Activated CD4-positive, alpha-beta T cell treated with anti-CD3 and anti-CD28 coated beads, Interleukin-2, amount 50 U/mL, for 1 hour (primary cell): ENCODE measurements around the gene DDR2.
A peak's percentile ranks its signal among the peaks of the same experiment; 100 is the strongest.
"Not testable (repeated sequence)": the region's sequence is repeated elsewhere in the genome, so short reads cannot be mapped to it uniquely, and the experiment has no call there.

Source experiments
- DNase-seq: peaks from one replicate; pipeline ENCODE4 v3.0.0-alpha.2; 2020

DDR2 gene

DNA sequence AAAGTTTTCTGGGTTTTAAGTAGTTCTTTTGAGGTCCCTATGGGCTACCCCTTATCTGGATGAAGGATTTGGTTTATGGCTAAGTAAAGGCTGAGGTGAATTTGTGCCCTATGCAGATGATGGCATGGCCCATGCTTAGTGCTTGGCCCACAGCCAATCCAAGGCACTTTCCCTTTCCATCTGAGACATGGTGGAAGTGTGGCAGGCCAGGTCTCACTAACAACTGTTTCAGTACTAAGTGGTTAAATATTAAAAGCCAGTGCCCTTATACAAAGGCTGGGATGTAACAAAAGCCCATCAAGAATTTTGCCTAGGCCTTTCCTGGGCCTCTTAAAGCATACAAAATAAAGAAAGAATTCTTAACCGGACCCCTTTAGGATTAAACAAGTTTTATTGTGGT is 156.5 kb downstream of the DDR2 start:
- DNase-seq: not testable (repeated sequence)

DNA sequence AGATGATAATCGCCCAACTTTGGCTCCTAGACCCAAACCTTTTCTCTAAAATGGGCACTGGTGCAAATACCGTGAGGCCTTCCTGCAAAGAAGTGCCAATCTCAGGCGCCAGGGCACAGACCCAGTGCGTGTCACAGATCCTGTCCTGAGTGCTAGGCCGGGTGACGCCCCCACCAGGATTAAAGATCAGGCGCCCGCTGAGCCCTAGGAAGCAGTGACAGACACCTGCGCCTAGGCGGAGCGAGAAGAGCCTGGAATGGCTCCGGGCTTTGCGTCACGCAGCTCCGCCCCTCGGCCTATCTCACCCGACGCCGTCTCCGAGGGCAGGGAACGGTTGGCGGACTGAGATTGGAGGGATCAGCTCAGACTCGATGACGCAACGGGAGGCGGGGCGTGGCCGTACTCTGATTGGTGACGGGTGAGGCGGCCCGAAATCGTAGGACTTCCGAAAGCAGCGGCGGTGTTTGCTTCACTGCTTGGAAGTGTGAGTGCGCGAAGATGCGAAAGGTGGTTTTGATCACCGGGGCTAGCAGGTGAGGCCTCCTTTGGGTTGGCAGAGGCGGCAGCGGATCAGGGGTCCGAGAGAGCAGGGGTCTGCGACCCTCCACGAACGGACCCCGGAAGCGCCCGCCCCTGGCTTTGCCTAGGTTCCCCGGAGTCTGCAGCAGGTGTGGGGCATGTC is 158.2 kb downstream of the DDR2 start, which contains the start of gene HSD17B7:
Gene HSD17B7 (plus strand): TSS at position 400 of the 682 bp plus-strand sequence. CDS start 99 bp downstream, at position 499.
- DNase-seq: peak; percentile 69

GRCh38 chr1:162790985-162791357 is 158.7 kb downstream of the DDR2 start:
- not testable (repeated sequence) for DNase-seq

DNA sequence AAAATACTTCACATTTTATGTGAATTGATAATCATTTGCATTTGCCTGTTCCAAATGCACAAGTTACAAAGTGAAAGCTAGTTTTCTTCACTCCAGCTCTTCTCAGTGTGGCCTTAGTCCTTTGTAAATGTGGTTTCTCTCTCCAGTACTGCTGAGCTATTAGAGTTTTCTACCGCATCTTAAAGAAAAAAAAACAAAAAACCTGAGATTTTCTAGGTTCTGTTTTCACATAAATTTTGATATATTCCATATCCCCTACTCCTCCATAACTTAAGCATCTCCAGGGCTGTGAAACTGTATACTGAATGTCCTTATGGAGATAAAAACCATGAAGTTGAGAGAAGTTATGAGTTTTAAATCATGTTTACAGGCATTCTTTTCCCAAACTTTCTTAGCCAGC is 162.0 kb downstream of the DDR2 start:
- not testable (repeated sequence) for DNase-seq

- not testable (repeated sequence) for DNase-seq
These were observed 164.5 kb downstream of the DDR2 start for GRCh38 chr1:162796617-162797279.

- DNase-seq: not testable (repeated sequence)
These were observed 167.9 kb downstream of the DDR2 start for GRCh38 chr1:162799995-162800830.

- not testable (repeated sequence) for DNase-seq
These were observed 175.2 kb downstream of the DDR2 start for GRCh38 chr1:162807503-162807902.

DNA sequence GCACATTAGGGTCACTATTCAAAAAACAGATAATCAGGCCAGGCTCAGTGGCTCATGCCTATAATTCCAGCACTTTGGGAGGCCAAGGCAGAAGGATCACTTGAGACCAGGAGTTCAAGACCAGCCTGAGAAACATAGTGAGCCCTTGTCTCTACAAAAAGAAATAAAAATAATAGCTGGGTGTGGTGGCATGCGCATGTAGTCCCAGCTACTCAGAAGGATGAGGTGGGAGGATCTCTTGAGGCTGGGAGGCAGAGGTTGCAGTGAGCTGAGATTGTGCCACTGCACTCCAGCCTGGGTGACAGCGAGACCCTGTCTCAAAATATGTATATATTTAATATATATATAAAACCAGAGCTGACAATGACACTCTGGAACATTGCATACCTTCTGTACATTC is 180.1 kb downstream of the DDR2 start:
- not testable (repeated sequence) for DNase-seq

DNA sequence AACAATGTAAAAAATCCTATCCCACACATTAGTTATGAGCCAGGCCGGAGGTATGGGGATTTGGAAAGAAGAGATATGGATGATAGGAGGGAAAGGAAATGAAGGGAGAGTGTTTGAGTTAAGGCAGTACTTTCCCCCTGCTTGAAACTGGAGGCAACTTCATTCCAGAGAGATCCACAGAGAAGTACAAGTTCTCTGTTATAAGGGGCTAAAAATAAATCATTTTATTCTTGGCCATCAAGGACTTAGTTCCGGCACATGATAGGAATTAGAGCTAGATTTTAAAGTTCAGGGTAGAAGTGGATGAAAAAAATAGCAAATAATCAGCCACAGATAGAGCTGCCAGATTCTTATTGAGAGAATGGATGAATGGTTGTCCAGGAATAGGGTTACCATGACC is 185.9 kb downstream of the DDR2 start:
- not testable (repeated sequence) for DNase-seq

DNA sequence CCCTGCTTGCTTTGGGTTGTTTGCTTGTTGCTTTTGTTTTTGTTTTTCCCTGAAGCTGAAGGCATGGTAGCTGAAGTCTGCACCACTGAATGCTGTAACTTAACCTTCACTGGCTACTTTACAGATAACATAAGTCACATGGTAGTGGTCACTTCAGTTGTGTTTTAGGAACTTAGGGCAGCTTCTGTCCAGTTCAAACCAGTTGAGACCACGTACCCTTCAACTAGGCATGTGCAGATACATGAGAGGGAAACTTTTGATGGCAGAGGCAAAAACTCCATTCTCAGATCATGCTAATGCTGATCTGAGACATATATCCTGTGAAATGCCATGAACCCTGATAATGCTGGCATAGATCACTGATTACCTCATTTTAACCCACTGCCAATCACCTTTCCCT is 186.4 kb downstream of the DDR2 start:
- DNase-seq: not testable (repeated sequence)

- no peak for DNase-seq
These were observed 190.3 kb downstream of the DDR2 start for GRCh38 chr1:162822391-162823200.

DNA sequence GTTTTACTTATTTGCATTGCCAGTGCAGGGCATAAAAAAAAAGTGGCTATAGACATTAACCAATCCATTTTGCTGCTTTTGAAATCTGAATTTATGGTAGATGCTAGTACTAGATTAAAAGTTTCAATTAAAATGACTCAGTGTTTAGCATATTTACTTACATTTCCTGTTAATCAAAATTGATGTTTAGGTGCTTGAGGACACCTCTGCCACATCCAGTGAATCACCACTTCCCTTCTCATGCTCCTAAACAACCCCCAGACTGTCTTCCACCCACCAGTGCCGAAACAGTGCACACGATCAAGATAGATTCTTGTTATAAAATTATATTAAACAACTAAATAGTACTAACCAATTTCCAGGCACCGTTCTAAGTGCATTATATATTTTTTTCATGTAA is 191.0 kb downstream of the DDR2 start:
- no peak for DNase-seq

DNA sequence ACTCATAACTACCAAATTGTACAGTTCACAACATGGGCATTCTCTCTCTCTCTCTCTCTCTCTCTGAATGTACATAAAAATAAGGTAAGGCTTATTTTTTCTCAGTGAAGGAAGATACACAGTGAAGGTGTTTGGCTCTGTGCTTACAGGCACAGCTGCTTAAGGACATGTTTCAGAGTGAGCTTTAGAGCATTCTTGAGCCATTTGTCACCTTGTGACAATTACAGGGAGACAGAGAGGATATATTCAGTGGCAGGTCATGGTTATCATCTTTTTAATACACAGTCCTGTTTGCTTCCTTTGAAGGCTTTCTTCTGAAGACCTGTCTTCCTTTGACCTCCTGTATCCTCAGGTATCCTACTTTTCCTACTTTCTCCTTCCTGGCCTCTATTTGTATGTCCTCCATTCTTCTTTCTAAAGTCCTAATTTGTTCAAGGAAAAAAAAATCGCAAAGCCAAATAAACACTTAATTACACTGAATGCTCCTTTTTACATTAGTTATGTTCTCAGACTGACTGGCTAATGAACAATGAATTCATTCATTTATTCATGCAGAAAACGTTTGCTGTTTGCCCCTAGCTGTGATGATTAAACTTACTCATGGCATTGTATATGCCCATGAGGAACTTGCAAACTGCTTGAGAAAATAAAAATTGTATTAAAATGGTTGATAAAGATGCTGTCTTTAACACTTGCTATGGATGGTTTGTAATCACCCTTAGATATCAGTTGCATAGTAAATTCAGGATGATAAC is 191.7 kb downstream of the DDR2 start:
- no peak for DNase-seq

GRCh38 chr1:162829268-162829667 is 197.0 kb downstream of the DDR2 start:
- no peak for DNase-seq

DNA sequence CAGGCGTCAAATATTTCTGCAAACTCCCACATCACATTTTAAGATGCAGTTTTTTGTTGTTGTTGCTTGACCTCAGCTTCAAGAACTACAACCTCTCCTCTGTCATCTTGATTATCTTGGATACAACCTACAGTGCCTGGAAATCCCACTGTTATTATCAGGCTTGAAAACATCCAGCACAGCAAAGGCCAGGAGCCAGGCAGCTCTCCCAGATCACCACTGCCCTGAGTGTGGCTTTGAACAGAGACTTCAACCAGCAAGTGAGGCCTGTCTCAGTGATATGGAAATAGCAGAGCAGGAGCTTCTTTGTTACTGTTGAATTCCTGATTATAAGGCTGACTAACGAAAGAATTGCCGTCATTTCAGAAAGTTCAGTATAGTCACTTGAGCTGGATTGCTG is 200.2 kb downstream of the DDR2 start:
- DNase-seq: no peak

- DNase-seq: no peak
These were observed 203.1 kb downstream of the DDR2 start for GRCh38 chr1:162835157-162835899.
